G401.6 (cell line): ENCODE data around the gene LYPLA2.
"Not testable (repeated sequence)": the region's sequence is repeated elsewhere in the genome, so short reads cannot be mapped to it uniquely, and the experiment has no call there.

Experiments
- FAIRE-seq: peaks from 2 replicates; lab custom pipeline; 2012; peaks lifted over from hg19 to GRCh38; lab: Jason Lieb, UNC

Gene LYPLA2

DNA sequence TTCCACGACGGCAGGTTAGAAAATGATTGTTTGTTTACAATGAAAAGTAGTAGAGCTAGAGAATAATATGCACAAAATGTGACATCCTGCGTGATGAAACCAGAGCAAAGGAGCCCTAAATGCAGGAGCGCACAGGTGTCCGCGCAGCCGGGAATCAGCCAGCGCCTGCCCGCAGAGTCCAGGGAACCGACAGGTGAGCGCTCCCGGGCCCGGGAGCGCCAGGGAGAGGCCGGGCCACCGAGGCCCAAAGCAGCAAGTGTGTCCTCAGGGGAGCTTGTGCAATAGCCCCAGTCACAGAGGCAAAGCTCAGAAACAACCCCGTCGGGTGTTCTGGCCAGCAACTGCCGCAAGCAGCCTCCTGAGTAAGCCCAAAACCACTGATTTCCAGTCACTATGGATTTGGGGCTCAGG lies 10.4 kb downstream of the LYPLA2 start:
- no peak for FAIRE-seq

DNA sequence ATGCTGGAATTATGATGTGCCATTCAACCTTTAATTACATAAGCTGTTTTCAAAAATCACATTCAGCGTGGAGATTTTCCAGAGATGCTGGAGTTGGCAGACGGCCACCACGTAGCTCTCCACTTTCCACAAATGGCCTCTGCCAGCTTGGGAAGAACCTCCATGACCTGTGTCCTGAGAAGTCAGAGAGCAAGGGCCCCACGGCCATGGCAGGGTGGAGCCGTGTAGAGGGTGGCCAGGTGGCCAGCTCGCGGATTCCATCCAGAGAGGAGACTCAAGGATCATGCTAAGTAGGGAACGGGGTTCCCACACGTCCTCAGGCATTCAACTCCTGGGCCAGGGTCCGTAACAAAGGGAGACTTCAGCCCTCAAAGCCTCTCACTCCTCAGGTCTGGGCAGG lies 10.9 kb downstream of the LYPLA2 start:
- FAIRE-seq: no peak

GRCh38 chr1:23802809-23803342 lies 11.9 kb downstream of the LYPLA2 start:
- FAIRE-seq: not testable (repeated sequence)

DNA sequence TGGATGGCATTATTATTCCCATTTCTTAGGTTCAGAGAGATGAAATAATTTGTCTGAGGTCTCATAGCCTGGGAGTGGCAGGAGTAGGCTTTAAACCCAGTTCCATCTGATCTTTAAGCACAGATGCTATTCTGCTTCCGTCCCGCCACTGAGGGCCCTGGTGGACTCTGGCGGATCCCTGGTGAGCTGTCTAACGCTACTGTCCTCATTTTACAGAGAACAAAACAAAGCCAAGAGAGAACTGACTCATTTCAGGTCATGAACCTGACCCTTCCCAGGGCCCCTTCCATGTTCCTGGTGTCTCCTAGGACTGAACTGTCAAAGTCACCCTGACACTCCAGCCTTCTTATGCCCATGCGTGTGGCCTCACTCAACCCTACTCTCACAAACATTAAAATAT lies 12.7 kb downstream of the LYPLA2 start:
- FAIRE-seq: no peak

GRCh38 chr1:23804183-23804835 lies 13.4 kb downstream of the LYPLA2 start:
- FAIRE-seq: no peak

- no peak for FAIRE-seq
Measured at GRCh38 chr1:23805025-23805424, 14.1 kb downstream of the LYPLA2 start.

DNA sequence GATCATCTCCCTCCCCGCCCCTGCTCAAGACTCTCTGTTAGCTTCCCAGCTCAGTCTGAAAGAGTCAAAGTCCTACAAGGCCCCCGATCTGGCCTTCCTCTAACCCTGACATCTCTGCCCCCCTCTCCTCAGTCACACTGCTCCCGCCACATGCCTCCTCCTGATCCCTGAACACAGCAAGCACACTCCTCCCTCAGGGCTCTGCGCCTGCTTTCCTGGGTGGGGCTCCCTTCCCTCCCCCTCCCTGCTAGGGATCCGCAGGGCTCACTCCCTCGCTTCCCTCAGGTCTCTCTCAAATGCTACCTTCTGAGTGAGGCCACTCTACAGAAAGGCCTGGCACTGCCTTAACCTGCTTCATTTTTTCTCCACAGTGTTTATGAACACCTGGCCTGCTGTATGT lies 15.3 kb downstream of the LYPLA2 start:
- FAIRE-seq: no peak

DNA sequence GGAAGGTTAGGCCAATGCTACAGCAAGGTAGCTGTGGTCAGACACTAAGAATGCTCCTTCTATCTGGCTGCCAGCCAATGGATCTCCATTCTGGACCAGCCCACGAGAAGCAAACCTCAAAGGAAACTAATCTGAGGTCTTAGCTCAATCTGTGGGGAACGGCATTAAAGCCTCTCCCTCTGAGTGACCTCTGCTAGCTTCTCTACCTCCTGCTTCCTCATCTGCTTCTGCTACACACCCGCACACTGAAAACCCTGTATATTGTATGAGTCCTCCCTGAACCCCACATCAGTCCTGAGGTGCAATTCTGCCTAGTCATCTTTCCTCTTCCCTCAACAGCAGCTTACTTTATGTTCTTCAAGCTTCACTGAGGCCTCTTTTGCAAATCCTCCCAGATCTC lies 16.5 kb downstream of the LYPLA2 start:
- FAIRE-seq: no peak

- FAIRE-seq: no peak
Measured at GRCh38 chr1:23809751-23810171, 18.8 kb downstream of the LYPLA2 start.

DNA sequence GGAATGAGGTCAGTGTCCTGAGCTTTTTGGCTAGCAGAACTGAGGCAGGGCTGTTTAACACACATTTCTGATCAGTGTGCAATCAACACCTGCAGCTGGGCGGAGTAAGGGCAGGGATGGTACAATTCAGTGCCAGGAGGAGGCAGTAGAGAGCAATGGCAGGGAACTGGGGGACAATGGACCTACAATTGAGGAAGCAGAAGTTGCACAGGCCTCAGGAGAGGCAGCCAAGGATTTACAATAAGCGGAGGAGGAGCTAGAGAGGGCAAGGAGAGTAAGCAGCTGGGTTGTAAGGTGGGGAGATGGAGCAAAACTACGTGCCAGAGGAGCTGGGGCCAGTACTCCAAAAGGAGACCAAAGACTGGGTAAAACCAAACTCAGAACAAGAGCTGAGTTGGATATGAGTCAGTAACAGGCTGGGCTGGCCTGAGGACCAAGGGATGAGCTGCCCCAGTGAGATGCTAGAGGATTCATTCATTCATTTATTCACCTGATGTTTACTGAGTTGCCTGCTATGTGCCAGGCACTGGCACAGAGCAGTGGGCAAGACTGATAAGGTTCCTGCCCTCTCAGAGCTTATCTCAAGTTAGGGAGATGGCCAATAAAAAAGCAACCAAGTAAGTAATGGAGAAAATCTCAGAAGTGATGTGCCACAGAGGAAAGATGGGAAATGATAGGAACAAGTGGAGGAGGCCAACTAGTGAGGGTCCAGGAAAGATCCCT lies 20.0 kb downstream of the LYPLA2 start:
- FAIRE-seq: peak; percentile 57

GRCh38 chr1:23814016-23814415 lies 23.1 kb downstream of the LYPLA2 start:
- FAIRE-seq: no peak

DNA sequence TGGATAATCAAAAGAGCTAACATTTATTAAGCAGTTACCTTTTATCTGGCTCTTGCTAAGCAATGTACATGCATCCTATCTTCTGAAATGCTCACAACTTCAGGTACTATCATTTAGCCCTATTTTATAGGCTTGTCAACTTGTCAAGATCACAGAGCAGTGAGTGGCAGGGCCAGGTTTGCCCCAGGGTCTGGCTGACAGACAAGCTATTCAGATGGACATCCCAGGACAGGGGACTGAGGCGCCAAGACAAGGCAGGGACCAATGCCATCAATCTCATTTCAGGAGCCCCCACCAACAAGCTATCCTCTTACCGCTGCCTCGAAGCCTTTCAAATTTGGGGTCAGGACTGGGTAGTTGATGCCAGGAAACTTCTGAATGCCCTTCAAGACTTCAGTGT lies 25.4 kb downstream of the LYPLA2 start:
- FAIRE-seq: no peak

DNA sequence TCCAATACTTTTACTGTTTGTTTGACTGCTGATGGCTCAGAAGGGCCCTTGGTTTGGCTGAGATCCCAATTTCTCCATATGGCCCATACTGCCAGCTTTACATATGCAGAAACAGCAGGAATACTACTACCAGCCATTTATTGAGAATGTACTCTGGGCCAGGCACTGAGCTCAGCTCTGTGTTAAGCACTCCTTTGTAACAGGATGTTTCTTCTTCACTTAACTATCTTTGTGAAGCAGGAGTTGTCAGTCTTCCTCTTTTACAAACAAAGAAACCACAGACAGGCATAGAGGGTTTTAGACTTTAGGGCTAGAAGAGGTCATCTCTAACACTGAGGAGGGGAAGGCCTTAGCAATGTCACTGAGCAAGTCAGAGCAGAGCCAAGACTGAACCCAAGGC lies 26.0 kb downstream of the LYPLA2 start:
- FAIRE-seq: no peak

DNA sequence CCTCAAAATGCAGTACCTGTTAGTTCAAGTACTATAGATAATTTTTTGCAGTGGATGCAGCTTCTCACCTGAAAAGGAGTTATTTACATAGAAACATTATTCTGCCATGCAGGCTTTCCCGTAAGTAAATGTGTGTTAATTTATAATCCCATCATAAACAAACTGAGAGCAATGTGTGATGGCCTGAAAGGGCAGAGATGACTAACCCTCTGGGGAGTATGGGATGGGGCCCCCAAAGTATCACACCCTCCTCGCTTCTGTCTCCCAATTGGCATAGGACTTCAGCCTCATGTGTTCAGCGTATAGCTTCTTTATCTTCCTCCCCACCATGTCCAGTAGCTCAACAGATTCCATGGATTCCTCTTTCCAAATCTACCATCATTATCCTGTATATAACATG lies 26.7 kb downstream of the LYPLA2 start:
- FAIRE-seq: no peak

DNA sequence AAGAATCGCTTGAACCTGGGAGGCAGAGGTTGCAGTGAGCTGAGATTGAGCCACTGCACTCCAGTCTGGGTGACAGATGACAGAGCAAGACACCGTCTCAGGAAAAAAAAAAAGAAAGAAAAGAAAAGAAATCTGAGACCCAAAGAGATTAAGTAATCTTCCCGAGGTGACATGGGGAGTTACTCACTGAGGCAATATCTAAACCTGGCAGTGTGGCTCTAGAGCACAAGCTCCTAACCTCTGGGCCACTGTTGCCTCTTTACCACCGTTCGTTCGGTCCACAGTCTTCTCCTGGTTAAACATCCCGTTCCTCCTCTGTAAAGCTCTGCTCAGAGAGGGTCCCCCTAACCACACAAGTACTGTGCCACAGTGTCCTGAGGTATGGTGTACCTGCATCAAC lies 32.8 kb downstream of the LYPLA2 start:
- no peak for FAIRE-seq

GRCh38 chr1:23824711-23825075 lies 33.7 kb downstream of the LYPLA2 start:
- no peak for FAIRE-seq

DNA sequence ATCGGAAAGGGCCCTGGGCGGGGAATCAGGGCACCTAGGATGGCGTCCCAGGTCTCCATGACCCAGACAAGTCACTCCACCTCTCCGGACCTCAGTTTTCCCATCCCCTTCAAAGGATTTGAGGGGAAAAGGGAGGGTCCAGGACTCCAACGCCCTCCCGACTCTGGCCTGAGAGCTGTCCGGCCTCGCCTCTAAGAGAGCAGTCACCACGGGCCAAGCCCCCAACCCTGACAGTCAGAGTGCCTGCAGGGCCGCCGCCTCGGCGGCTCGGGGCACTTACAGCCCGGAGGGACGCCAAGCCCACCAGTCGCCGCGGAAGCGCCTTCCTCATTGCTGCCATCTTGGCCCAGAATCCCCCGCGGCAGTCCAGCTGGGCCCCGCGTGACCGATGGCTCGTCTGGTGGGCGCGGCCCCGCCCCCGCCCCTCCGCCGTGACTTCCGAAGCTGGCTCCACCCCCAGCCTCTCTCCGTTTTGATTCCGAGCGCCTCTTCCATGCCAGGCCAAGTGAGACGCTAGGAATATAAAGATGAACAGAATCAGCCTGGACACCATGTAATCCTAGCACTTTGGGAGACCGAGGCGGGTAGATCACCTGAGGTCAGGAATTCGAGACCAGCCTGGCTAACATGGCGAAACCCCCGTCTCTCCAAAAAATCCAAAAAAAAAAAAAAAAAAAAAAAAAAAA lies 34.3 kb downstream of the LYPLA2 start, which contains the start of gene HMGCL:
Gene HMGCL, minus strand, starts transcription at position 354 of the 686 bp plus-strand sequence. Its CDS starts 14 bp downstream, at position 340.
- FAIRE-seq: peak; percentile 82

- no peak for FAIRE-seq
Measured at GRCh38 chr1:23825762-23826522, 35.0 kb downstream of the LYPLA2 start.

DNA sequence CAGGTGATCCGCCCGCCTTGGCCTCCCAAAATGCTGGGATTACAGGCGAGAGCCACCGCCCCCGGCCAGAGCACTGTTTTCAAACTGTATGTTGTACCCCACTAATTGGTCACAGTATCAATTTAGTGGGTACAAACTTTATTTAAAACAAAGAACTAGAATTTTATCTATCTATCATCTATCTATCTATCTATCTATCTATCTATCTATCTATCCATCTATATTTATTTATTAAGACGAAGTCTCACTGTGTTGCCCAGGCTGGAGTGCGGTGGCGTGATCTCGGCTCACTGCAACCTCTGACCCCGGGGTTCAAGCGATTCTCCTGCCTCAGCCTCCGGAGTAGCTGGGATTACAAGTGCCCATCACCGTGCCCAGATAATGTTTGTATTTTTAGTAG lies 35.6 kb downstream of the LYPLA2 start:
- FAIRE-seq: not testable (repeated sequence)

DNA sequence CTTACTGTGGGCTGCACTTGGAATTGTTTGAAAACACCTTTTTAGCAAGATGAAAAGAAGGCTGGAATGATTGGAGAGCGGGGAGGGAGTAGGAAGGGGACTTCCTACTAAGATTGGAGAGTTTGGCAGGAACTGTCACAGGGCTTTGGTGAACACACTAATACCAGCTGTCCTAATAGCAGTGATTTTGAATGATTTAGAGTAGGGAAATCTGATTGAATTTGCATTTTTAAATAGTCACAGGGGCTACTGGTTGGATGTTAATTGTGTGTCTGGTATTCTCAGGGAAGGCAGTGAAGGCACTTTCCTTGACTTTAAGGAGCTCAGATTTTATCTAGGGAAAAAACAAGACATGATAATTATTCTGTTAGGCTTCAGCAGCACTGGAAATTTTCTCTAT lies 36.8 kb downstream of the LYPLA2 start:
- no peak for FAIRE-seq

- not testable (repeated sequence) for FAIRE-seq
Measured at GRCh38 chr1:23834156-23834555, 43.2 kb downstream of the LYPLA2 start.

DNA sequence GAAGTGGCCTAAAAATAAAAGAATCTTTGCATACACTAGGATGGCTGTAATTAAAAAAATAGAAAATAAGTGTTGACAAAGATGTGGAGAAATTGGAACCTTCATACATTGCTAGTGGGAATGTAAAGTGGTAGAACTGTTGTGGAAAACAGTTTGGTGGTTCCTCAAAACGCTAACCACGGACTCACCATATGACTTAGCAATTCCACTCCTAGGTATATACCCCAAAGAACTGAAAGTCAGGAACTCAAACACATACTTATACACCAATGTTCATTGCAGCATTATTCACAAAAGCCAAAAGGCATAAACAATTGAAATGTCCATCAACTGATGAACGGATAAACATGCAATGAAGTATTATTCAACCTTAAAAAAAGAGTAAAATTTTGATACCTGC lies 45.1 kb downstream of the LYPLA2 start:
- no peak for FAIRE-seq
